HG03039 (cell line): ENCODE data around the gene C1QL4.
A peak's percentile ranks its signal among the peaks of the same experiment; 100 is the strongest.
"Not testable (repeated sequence)": the region's sequence is repeated elsewhere in the genome, so short reads cannot be mapped to it uniquely, and the experiment has no call there.

Experiments used
- ATAC-seq: cut with Tn5 transposase; IDR thresholded peaks from one replicate; pipeline ENCODE4 v1.9.1; 2021; ENCODE audit warnings: mild to moderate bottlenecking, moderate library complexity; ENCODE audit not compliant: unreplicated experiment

Gene C1QL4

DNA sequence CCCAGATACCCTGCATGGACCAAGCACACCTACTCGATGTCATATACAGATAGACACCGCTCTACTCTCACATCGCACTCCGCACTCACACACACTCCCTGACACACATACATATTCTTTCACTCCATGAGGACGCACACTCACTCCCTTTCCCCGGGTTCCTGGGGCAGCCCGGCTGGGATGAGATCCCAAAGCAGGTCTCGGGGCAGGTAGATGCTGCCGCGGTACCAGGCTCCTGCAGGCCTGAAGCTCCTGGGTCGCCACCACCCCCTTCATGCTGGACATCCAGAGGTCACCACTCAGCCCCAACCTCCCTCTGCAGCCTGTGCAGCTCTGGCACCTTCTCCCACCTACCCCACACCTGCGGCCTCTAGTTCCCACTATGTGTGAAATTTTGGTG, 2.3 kb downstream of the C1QL4 start:
- no peak for ATAC-seq

GRCh38 chr12:49334226-49334625, 2.8 kb downstream of the C1QL4 start:
- ATAC-seq = no peak

DNA sequence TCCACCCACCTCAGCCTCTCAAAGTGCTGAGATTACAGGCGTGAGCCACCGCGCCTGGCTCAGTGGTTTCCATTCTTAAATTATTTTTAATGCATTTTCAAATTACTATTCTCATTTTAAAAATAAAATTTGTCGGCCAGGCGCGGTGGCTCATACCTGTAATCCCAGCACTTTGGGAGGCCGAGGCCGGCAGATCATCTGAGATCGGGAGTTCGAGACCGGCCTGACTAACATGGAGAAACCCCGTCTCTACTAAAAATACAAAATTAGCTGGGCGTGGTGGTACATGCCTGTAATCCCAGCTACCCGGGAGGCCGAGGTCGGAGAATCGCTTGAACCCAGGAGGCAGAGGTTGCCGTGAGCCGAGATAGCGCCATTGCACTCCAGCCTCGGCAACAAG, 3.2 kb downstream of the C1QL4 start:
- not testable (repeated sequence) for ATAC-seq

DNA sequence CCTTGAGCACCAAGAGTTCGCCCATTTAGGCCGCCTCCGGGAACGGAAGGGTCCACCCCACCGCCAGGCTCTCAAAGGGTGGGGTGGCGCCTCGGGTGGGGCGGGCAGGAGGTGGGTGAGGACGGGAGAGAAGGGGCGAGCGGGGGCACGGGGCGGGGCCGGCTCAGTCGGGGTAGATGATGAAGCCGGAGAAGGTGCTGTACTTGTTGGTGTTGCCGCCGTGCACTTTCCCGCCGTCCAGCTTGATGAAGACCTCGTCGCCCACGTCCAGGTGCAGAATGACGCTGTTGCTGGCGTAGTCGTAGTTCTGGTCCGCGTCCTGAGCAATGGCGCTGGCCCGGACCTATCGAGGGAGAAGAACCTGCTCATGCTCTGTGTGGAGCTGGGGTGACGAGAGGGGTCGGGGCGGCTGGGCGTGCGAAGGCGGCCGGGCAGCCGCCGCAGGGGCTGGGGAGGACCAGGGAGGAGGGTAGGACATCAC, 4.1 kb downstream of the C1QL4 start:
- no peak for ATAC-seq

DNA sequence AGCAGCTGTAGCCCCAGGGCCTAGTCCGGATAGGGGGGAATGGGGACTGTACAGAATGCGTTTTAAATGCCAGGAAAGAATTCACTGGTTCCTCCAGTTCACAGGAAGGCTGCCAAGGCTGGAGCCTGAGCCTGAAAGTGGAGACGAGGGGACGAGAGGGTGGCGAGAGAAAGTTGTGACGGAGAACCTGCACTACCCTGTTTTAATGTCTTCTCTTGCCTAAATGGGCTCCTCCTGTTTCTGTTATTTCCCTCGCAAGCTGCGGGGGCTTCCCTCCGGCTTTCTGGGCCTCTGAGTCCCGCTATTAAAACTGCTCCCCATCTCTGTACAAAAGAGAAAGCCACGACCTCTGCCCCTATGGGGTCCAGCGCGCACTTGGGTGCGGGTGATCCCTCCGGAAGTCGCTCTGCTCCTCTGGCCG, 4.5 kb downstream of the C1QL4 start:
- ATAC-seq = no peak

- no peak for ATAC-seq
These were observed 5.4 kb downstream of the C1QL4 start for GRCh38 chr12:49331380-49332222.

- no peak for ATAC-seq
These were observed 6.2 kb downstream of the C1QL4 start for GRCh38 chr12:49330631-49331379.

- no peak for ATAC-seq
These were observed 6.9 kb downstream of the C1QL4 start for GRCh38 chr12:49330032-49330619.

GRCh38 chr12:49328816-49329215, 8.2 kb downstream of the C1QL4 start:
- ATAC-seq = no peak

GRCh38 chr12:49327887-49328286, 9.1 kb downstream of the C1QL4 start:
- no peak for ATAC-seq

GRCh38 chr12:49327368-49327767, 9.6 kb downstream of the C1QL4 start:
- no peak for ATAC-seq

DNA sequence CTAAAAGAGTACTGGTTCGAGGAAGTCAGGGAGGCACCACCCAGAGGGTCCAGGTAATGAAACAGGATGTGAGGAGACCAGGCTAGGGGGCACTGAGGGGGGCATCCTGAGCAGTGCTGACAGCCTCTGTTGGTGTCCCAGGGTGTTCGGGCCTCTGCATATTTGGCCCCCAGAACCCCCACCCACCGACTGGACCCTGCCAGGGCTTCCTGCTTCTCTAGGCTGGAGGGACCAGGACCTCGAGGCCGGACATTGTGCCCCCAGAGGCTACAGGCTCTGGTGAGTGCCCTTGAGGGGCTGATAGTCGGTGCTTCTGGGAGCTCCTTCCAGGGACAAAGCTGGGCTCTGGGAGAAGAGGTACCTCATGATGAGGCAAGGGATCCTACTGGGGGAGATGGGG, 11.4 kb downstream of the C1QL4 start:
- no peak for ATAC-seq

- ATAC-seq = no peak
These were observed 13.4 kb downstream of the C1QL4 start for GRCh38 chr12:49323524-49324097.

GRCh38 chr12:49322708-49323523, 14.1 kb downstream of the C1QL4 start, which contains the start of gene TROAP:
TROAP (plus strand) TSS chr12:49323255; CDS start chr12:49323609, 354 bp downstream.
- peak; percentile 98 for ATAC-seq

GRCh38 chr12:49322367-49322707, 14.7 kb downstream of the C1QL4 start:
- no peak for ATAC-seq

DNA sequence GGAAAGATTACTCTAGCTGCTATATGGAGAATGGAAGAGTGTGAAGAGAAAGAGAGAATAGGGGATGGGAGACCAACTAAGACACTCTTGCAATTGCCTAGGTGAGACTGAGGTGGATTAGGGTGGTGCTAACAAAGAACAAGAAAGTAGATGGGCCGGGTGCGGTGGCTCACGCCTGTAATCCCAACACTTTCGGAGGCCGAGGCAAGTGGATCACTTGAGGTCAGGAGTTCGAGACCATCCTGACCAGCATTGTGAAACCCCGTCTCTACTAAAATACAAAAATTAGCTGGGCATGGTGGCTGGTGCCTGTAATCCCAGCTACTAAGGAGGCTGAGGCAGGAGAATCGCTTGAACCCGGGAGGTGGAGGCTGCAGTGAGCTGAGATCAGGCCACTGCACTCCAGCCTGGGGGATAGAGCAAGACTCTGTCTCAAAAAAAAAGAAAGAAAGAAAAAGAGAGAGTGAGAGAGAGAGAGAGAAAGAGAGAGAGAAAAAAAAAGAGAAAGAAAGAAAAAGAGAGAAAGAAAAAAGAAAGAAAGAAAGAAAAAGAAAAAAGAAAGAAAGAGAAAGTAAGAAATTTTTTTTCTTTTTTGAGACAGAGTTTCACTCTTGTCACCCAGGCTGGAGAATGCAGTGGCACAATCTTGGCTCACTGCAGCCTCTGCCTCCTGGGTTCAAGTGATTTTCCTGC, 16.4 kb downstream of the C1QL4 start:
- not testable (repeated sequence) for ATAC-seq

DNA sequence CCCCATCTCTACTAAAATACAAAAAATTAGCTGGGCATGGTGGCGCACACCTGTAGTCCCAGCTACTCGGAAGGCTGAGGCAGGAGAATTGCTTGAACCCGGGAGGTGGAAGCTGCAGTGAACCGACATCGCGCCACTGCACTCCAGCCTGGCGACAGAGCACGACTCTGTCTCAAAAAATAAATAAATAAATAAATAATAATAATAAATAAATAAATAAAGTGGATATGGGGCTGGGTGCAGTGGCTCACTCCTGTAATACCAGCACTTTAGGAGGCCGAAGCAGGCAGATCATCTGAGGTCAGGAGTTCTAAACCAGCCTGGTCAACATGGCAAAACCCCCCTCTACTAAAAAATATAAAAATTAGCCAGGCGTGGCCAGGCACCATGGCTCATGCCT, 19.9 kb downstream of the C1QL4 start:
- not testable (repeated sequence) for ATAC-seq

GRCh38 chr12:49314811-49315210, 22.2 kb downstream of the C1QL4 start:
- ATAC-seq = no peak

- ATAC-seq = not testable (repeated sequence)
These were observed 26.5 kb downstream of the C1QL4 start for GRCh38 chr12:49310451-49311000.
